ENCODE results near the gene CRYBG3.

DNA sequence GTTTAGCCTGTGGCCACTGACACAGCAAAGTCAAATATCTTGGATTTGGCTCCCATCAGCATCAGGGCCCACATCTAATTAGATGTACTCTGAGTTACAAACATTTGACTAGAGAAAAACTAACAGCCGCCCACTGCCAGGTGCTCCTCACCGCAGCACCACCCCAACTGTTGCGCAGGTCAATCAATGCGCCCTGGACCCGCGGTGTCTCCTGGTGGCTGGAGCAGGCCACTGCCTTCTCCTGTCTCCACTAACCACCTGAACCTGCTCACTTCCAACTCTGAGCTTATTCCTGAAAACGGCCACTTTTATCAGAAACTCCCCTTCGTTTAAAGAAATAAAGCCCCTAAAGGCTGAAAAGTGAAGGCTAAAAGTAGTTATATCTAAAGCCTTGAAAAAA is 146.2 kb downstream of the CRYBG3 start:
- TF ChIP-seq, protein P1, sequence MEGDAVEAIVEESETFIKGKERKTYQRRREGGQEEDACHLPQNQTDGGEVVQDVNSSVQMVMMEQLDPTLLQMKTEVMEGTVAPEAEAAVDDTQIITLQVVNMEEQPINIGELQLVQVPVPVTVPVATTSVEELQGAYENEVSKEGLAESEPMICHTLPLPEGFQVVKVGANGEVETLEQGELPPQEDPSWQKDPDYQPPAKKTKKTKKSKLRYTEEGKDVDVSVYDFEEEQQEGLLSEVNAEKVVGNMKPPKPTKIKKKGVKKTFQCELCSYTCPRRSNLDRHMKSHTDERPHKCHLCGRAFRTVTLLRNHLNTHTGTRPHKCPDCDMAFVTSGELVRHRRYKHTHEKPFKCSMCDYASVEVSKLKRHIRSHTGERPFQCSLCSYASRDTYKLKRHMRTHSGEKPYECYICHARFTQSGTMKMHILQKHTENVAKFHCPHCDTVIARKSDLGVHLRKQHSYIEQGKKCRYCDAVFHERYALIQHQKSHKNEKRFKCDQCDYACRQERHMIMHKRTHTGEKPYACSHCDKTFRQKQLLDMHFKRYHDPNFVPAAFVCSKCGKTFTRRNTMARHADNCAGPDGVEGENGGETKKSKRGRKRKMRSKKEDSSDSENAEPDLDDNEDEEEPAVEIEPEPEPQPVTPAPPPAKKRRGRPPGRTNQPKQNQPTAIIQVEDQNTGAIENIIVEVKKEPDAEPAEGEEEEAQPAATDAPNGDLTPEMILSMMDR (IDR thresholded peaks at IDR 0.05), result no peak
- no peak for TF ChIP-seq EP300 (IDR thresholded peaks at IDR 0.05)

All from ovary (tissue), 3 donors.